ENCODE measurements around the gene DPCD.

The DPCD gene

DNA sequence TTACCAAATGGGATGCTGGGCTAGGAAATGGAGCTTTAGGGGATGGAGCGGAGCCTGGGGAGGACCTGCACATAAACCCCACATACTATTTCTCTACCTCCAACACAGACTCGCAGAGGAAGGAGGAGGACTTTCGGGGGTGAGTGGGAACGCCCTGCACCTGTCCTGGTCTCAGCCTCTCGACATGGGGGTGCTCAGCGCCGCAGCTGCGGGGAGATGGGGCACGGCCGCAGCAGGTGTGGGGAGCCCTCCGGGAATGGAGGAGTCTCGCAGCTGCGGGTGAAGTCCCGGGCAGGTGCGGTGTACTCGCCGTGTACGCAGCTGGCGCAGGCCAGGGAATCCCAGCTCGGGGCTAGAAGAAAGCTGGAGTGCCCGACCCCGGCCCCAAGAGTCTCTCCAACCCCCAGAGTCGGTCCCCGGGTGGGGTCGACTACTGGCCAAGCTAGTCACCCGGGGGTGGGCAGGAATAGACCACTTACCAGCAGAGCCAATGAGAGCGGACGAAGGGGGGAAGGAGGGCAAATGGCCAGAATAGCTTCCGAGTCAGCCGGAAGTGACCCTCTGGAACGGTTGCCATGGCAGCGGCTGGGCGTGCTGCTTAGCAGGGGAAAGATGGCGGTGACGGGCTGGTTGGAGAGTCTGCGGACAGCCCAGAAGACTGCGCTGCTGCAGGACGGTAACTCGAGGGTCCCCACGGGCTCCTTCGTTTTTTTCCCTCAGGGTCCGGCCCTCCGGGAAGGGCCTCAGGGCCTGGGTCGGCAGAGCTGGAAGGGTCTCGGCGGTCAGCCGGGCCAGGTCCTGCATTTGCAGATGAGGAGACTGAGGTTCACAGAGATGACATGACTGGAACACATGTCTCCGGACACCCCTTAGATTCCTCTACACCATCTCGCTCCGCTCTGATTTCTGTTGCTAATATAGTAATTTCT, at the start of gene DPCD, which contains the start of gene POLL:
TSS of gene DPCD (plus strand) at position 597 of the 929 bp plus-strand sequence. CDS start at position 613, 16 bp downstream.
TSS of gene POLL (minus strand) at position 533 of the 929 bp plus-strand sequence. CDS start 897 bp downstream, outside the sequence.
- H3K27ac ChIP-seq (ENCODE audit: low read length), result peak within 1 kb of the TSS; percentile 71

DNA sequence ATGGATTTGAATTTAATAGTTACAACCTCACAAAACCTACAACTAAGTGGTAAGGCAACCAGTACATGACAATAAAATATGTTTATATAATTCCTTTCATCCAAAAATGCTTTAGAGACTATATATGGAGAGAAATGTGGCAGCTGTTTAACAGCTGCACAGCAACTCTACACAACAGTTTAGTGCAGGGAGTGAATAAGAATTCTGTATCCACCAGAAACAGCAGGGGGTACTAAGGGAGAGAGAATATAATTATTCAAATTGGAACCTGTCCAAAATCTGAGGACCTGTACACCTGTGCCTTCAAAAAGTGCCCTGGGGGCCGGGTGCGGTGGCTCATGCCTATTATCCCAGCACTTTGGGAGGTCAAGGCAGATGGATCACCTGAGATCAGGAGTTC, 49.7 kb upstream of the DPCD start:
- Histone ChIP-seq H3K36me3 (ENCODE audit: insufficient read depth, low read length) (peaks cover 15% of the 10 kb centered on the region; the same call in 1 of the 2 replicates), H3K9ac (ENCODE audit: low read depth, low read length) (no peak overlapping the region), H3K79me2 (ENCODE audit: insufficient read depth, low read length) (no peaks in the 10 kb centered on the region), H2AFZ (ENCODE audit: low read depth, low read length) (no peak overlapping the region), H3K9me3 (ENCODE audit: insufficient read depth, low read length, severe bottlenecking) (no peaks in the 10 kb centered on the region), H3K4me3 (ENCODE audit: low read depth in 1 of 2, low read length in 2 of 2) (no peak overlapping the region), H4K20me1 (ENCODE audit: insufficient read depth, low read length) (no peaks in the 10 kb centered on the region), H3K4me2 (ENCODE audit: insufficient read depth, low read length) (no peak overlapping the region), H3K27me3 (ENCODE audit: insufficient read depth, low read length, poor library complexity) (no peaks in the 10 kb centered on the region), H3K27ac (ENCODE audit: low read length) (no peak overlapping the region), H3K4me1 (ENCODE audit: insufficient read depth, low read length) (no peaks in the 10 kb centered on the region)
- TF ChIP-seq, protein P1, sequence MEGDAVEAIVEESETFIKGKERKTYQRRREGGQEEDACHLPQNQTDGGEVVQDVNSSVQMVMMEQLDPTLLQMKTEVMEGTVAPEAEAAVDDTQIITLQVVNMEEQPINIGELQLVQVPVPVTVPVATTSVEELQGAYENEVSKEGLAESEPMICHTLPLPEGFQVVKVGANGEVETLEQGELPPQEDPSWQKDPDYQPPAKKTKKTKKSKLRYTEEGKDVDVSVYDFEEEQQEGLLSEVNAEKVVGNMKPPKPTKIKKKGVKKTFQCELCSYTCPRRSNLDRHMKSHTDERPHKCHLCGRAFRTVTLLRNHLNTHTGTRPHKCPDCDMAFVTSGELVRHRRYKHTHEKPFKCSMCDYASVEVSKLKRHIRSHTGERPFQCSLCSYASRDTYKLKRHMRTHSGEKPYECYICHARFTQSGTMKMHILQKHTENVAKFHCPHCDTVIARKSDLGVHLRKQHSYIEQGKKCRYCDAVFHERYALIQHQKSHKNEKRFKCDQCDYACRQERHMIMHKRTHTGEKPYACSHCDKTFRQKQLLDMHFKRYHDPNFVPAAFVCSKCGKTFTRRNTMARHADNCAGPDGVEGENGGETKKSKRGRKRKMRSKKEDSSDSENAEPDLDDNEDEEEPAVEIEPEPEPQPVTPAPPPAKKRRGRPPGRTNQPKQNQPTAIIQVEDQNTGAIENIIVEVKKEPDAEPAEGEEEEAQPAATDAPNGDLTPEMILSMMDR (IDR thresholded peaks at IDR 0.05; ENCODE audit: borderline replicate concordance, extremely low read depth, low read length, poor library complexity, severe bottlenecking), result no peak
- ATAC-seq (ENCODE audit: insufficient read depth, low read depth), result no peak
- DNase-seq, result no peak

More for the DNA sequence above, at the start of gene DPCD, which contains the start of gene POLL:
- Histone ChIP-seq H3K9me3 (ENCODE audit: insufficient read depth, low read length, severe bottlenecking) (no peaks in the 10 kb centered on the region), H3K4me1 (ENCODE audit: insufficient read depth, low read length) (peaks cover 26% of the 10 kb centered on the region), H2AFZ (ENCODE audit: low read depth, low read length) (peak within 1 kb of the TSS; percentile 80), H3K27me3 (ENCODE audit: insufficient read depth, low read length, poor library complexity) (no peaks in the 10 kb centered on the region), H3K4me2 (ENCODE audit: insufficient read depth, low read length) (peak within 1 kb of the TSS; percentile 90), H4K20me1 (ENCODE audit: insufficient read depth, low read length) (no peaks in the 10 kb centered on the region), H3K9ac (ENCODE audit: low read depth, low read length) (peak within 1 kb of the TSS; percentile 65), H3K4me3 (ENCODE audit: low read depth in 1 of 2, low read length in 2 of 2) (peak within 1 kb of the TSS; percentile 54 to 82), H3K36me3 (ENCODE audit: insufficient read depth, low read length) (peaks cover 22% of the 10 kb centered on the region), H3K79me2 (ENCODE audit: insufficient read depth, low read length) (peaks cover 10% of the 10 kb centered on the region)
- ATAC-seq (ENCODE audit: insufficient read depth, low read depth) (peak; percentile 96), DNase-seq (peak; percentile 91)
- TF ChIP-seq, protein P1 (IDR thresholded peaks at IDR 0.05; ENCODE audit: borderline replicate concordance, extremely low read depth, low read length, poor library complexity, severe bottlenecking), result no peak
- TF ChIP-seq EZH2 (IDR thresholded peaks at IDR 0.05; ENCODE audit: borderline replicate concordance, low read depth, low read length, severe bottlenecking), result no peak

DNA sequence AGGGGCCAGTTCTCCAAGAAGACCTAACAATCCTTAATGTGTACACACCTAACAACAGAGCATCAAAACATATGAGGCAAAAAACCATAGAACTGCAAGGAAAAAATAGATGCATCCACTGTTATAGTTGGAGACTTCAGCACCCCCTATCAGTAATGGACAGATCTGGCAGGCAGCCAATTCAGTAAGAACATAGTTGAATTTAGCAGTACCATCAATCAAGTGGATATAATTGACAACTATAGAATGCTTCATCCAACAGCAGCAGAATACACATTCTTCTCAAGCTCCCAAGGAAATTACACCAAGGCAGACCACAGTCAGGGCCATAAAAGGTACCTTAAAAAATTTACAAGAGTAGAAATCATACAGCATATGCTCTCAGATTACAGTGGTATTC, 42.2 kb upstream of the DPCD start:
- TF ChIP-seq, protein P1 (IDR thresholded peaks at IDR 0.05; ENCODE audit: borderline replicate concordance, extremely low read depth, low read length, poor library complexity, severe bottlenecking), result no peak
- TF ChIP-seq EZH2 (IDR thresholded peaks at IDR 0.05; ENCODE audit: borderline replicate concordance, low read depth, low read length, severe bottlenecking), result no peak

More for the DNA sequence above, 42.2 kb upstream of the DPCD start:
- H3K27ac ChIP-seq (ENCODE audit: low read length), result no peak overlapping the region
- no peaks in the 10 kb centered on the region for H3K79me2 ChIP-seq (ENCODE audit: insufficient read depth, low read length)
- H3K4me1 ChIP-seq (ENCODE audit: insufficient read depth, low read length), result no peaks in the 10 kb centered on the region
- ATAC-seq (ENCODE audit: insufficient read depth, low read depth), result no peak
- peaks cover 6% of the 10 kb centered on the region; the same call in 1 of the 2 replicates for H3K36me3 ChIP-seq (ENCODE audit: insufficient read depth, low read length)
- H3K27me3 ChIP-seq (ENCODE audit: insufficient read depth, low read length, poor library complexity), result no peaks in the 10 kb centered on the region
- no peak overlapping the region for H3K4me3 ChIP-seq (ENCODE audit: low read depth in 1 of 2, low read length in 2 of 2)
- no peak for DNase-seq
- H2AFZ ChIP-seq (ENCODE audit: low read depth, low read length), result no peak overlapping the region
- H3K9me3 ChIP-seq (ENCODE audit: insufficient read depth, low read length, severe bottlenecking), result no peaks in the 10 kb centered on the region
- H4K20me1 ChIP-seq (ENCODE audit: insufficient read depth, low read length), result no peaks in the 10 kb centered on the region
- H3K9ac ChIP-seq (ENCODE audit: low read depth, low read length), result no peak overlapping the region
- no peak overlapping the region for H3K4me2 ChIP-seq (ENCODE audit: insufficient read depth, low read length)
